Stimulated activated effector memory CD8-positive, alpha-beta T cell treated with anti-CD3 and anti-CD28 coated beads, Interleukin-12 subunit alpha, Interleukin-12 subunit beta, amount 100 ng/mL, for 72 hours (primary cell): Measurements from ENCODE around the gene OLIG3.

Source experiments
- ATAC-seq: fragments of 150-1000 bp; cut with Tn5 transposase; 2 replicates; pipeline ENCODE4 v1.10.0; 2021
- DNase-seq, 2 donors: peaks; one replicate each; pipeline ENCODE4 v3.0.0; 2021 to 2022; ENCODE audit warnings: low spot score in 2 of 2
- H3K27ac Mint-ChIP-seq: one replicate; pipeline ENCODE4 v1.8.0; 2022; ENCODE audit warnings: mild to moderate bottlenecking, mixed read lengths
- H3K36me3 Mint-ChIP-seq: one replicate; pipeline ENCODE4 v1.8.0; 2022; ENCODE audit warnings: mild to moderate bottlenecking, mixed read lengths
- H3K4me1 Mint-ChIP-seq: one replicate; pipeline ENCODE4 v1.8.0; 2022; ENCODE audit warnings: mixed read lengths
- H3K4me3 Mint-ChIP-seq: one replicate; pipeline ENCODE4 v1.8.0; 2022; ENCODE audit warnings: mild to moderate bottlenecking, mixed read lengths
- H3K9me3 Mint-ChIP-seq: one replicate; pipeline ENCODE4 v1.8.0; 2022; ENCODE audit warnings: mixed read lengths

OLIG3 gene

DNA sequence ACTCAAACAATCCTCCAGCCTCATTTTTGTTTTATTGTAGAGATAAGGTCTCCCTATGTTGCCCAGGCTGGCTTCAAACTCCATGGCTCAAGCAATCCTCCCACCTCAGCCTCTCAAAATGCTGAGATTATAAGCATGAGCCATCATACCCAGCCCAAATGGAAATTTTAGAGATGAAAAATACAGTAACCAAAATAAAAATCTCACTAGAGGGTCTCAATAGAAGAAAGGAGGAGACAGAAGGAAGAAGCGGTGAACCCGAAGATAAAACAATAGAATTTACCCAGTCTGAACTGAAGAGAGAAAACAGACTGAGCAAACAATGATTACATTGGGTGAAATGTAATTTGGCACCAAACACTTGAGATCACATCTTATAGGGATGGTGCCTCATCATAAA, 16.7 kb upstream of the OLIG3 start:
- DNase-seq: no peak
- H3K4me3 Mint-ChIP-seq: no peak overlapping the region
- no peak for ATAC-seq

DNA sequence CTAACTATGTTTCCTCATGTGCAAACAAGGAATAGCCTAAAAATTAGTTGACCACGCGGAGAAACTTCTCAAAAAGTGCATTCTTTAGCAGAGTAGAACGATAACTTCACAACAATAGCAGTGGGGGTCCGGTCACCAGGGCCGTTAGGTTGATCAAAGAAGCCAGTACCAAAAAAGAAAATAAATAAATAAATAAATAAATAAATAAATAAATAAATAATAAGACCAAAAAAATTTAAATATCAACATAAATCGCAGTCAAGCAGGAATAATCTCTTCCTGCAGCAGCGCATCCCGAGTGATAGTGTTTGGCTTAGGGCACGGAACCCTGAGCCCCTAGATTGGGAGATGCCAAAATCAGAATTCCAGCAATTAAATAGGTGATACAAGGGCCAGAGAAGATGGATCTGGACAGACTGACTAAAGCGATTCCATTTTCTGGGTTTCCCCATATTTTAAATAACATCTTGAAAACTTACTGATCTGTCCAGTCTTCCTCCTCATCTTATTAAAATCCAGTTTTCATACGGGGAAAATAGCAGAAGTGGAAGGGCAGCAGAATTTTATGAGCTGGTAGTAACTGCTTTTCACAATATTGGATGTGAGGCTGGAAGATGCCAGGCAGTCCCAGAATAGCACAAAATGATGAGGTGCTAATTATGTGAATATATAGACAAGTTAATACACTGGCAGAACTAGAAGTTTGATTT, 4.4 kb upstream of the OLIG3 start:
- H3K4me1 Mint-ChIP-seq: peaks cover 43% of the 10 kb centered on the region
- peak overlapping the region; percentile 77 for H3K4me3 Mint-ChIP-seq
- H3K9me3 Mint-ChIP-seq: no peaks in the 10 kb centered on the region
- H3K27ac Mint-ChIP-seq: no peak overlapping the region
- ATAC-seq (no peak), DNase-seq (peak in 1 of 2 donors; percentile 22)
- no peaks in the 10 kb centered on the region for H3K36me3 Mint-ChIP-seq

More for the DNA sequence above, 16.7 kb upstream of the OLIG3 start:
- Mint-ChIP-seq H3K27ac (no peak overlapping the region), H3K36me3 (no peaks in the 10 kb centered on the region), H3K4me1 (no peaks in the 10 kb centered on the region), H3K9me3 (peaks cover 6% of the 10 kb centered on the region)

DNA sequence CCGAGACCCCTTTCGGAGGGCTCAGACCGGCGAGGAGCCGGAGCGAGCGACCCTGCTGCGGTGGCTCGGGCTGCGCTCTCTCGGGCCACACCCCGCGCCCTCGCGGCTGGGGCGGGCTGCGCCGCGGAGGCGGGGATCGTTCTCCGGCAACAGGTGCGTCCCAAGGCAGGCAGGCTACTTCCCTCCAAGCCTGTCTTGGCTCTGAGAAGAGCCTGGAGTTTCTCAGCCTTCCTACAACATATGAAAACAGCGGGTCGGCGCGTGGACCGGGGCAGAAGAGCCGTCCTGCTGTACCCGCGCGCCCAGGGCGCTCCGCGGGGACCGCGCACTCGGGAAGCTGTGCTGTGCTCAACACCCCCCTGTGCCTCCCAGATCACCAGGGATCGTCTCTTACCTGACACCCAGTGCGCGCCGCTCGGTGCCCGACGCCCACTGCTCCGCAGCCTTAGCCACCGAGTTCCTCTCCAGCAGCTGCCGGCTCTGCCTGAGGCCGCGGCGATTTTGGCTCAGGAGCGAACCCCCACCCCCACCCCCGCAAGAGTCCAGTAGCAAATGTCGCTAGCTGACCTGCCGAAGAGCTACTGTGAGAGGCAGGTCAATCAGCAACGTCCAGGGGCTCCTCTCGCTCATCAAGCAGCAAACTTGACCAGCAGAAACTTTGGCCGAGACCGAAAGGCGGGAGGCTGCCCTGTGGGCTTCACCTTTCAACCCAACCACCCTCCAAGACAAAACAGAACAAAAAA, 3.7 kb upstream of the OLIG3 start:
- Mint-ChIP-seq H3K36me3 (peaks cover under 1% of the 10 kb centered on the region), H3K4me3 (peak overlapping the region; percentile 77), H3K27ac (no peak overlapping the region), H3K9me3 (no peaks in the 10 kb centered on the region), H3K4me1 (peaks cover 50% of the 10 kb centered on the region)
- no peak for DNase-seq
- peak; percentile 38 for ATAC-seq

DNA sequence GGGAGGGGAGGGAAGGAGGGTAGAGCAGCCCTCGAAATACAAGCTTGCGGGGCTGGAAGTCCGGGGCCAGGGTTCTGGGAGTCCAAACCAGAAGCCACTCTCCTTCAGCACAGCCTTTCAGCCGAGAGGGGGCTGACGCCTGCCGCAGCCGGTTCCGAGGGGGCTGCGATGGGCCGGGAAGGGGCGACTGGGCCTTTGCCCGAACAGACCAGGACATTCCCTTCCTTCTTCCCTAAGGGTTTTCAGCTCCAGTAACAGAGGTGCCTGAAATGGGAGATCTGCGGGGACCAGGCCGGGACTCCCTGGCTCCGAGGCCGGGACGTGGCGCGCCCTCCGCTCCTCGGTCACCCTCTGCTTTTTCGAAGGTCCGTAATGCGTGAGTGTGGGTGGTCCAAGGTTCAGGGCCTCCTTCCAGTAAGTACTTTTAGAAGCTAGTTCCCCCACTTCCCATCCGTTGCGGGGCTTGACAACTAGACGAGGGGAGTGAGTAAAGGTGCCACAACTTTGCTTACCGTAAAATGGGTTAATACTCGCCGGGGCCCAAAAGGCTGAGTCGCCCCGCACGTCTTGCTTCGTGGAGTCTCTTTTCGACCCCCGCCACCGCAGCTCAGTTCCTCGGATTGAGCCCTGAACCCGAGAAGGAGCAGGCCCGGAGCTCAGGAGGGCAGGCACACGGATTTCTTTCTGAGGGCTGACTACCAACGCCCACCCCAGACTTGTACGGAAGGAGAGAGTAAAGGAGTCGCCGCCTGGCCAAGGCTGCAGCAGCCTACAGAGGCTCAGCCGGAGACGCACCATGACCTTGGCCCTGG, 2.9 kb upstream of the OLIG3 start:
- no peak overlapping the region for H3K27ac Mint-ChIP-seq
- peaks cover 58% of the 10 kb centered on the region for H3K4me1 Mint-ChIP-seq
- DNase-seq: peak in 1 of 2 donors; percentile 63
- peak overlapping the region; percentile 77 for H3K4me3 Mint-ChIP-seq
- ATAC-seq: peak; percentile 50
- H3K9me3 Mint-ChIP-seq: no peaks in the 10 kb centered on the region
- peaks cover 7% of the 10 kb centered on the region for H3K36me3 Mint-ChIP-seq

DNA sequence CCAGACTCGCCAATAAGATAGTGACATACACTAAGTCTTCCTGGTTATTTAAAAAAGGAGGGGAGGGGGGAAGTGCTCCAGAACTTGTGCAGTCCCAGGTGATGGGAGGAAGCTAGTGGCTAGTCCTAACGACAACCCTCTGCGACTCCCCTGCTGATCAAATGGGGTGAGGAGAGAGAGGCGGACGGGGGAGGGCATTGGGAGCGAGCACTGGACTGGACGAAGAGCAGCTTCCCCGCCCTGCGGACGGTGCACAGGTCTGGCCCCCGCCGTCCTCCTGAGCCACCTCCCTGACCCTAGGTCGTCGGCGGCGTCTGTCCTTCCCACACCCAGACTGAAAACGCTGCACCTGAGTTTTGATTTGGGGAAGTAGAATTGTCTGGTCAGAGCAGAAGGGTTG, 2.2 kb upstream of the OLIG3 start:
- no peaks in the 10 kb centered on the region for H3K9me3 Mint-ChIP-seq
- peak overlapping the region; percentile 77 for H3K4me3 Mint-ChIP-seq
- H3K36me3 Mint-ChIP-seq: peaks cover 7% of the 10 kb centered on the region
- H3K4me1 Mint-ChIP-seq: peaks cover 60% of the 10 kb centered on the region
- H3K27ac Mint-ChIP-seq: no peak overlapping the region
- DNase-seq (peak in 1 of 2 donors; percentile 52), ATAC-seq (no peak)

DNA sequence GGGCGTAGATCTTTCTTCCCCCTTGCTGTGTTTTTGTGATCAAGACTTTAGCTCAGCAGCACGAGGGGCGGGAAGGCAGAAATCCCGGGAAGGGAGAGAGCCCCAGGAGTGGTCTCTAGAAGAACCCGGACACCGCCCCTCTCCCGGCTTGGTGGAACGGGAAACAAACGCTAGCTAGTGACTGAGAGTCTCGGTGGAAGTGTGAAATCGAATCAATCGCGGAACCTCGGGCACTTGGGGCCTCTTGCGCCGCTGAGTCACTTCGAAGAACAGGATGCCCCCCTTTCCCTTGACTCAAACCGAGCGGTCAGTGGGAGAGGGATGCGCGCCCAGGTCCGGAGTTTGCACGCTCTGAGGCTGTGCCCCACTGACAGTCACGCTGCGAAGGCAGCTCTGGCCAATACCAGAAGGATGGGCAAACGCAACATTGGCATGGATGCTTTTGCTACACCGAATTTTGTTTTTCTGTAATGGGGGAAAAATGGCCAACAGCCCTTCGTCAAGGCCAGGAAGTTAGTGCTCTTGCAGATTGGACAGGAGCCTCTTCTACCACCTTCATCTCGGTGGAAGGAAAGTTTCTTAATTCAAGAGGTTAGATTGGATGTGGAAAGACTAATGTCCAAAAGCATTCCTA, 1.6 kb upstream of the OLIG3 start:
- ATAC-seq (peak; percentile 12), DNase-seq (peak in 1 of 2 donors; percentile 65)
- Mint-ChIP-seq H3K9me3 (no peaks in the 10 kb centered on the region), H3K27ac (no peak overlapping the region), H3K4me1 (peaks cover 60% of the 10 kb centered on the region), H3K4me3 (peak overlapping the region; percentile 77), H3K36me3 (peaks cover 7% of the 10 kb centered on the region)

DNA sequence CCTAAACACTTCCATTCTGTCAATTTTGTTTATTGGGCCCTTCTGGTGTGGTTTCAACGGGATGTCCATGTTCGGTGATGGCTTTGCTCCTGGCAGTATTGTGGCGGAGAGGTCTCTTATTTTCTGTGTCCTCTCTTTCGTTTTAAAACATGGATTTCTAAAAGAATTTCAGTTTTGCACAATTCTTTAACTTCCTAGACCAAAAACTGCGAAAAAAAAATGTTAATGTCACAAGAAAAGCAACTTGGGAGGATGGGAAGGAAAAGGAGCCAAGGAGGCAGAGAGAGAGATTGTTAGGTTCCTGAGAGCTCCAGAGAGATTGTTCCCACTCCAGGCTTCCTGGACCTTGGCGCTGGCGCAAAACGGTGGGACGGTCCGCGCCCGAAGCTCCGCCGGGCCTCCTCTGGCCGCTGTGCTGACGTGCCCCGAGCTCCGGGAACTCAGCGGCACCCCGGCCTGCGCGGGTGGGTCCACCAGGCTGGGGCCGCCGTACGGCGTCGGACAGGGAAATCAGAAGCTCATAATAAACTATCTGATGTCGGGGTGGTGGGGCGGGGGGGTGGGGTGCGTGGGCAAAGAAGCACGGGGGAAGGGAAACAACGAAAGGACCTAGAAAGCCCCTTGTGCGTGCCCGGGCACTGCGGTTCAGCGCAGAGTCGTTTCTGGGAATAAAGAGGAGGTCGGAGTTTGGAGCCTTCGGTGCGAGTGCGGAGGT, 951 bp upstream of the OLIG3 start:
- peak in 1 of 2 donors; percentile 51 for DNase-seq
- Mint-ChIP-seq H3K4me1 (peaks cover 60% of the 10 kb centered on the region), H3K36me3 (peaks cover 7% of the 10 kb centered on the region), H3K9me3 (no peaks in the 10 kb centered on the region), H3K27ac (peak overlapping the region; percentile 45), H3K4me3 (peak overlapping the region; percentile 77)
- no peak for ATAC-seq

DNA sequence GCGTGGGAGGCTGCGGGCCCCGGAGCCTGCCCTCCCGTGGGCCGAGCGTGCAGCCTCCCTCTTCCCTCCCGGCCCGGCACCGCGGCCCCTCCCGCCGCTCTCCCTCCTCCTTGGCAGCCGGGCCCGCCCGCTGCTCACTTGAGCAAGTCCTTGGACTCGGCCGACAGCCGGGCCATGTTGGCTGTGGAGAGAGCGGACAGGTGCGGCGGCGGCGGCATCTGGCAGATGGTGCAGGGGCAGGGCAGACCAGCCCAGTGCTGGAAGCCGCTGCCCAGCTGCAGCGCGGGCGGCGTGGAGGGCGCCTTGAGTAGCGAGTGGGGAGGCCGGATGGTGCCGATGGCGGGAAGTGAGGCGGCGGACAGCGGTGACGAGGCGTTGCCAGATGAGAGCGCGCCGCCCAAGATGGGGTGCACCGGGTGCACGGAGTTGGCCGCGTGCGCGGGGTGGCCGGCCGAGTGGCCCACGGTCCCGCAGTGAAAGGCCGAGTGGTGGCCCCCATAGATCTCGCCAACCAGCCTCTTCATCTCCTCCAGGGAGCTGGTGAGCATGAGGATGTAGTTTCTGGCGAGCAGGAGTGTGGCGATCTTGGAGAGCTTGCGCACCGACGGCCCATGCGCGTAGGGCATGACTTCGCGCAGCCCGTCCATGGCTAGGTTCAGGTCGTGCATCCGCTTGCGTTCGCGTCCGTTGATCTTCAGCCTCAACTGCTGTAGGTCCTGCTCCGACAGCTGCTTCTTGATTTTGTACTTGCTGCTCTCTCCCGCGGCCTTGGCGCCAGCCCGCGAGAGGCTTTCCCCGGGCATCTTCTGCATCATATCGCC, 766 bp downstream of the OLIG3 start:
- peak overlapping the region; percentile 77 for H3K4me3 Mint-ChIP-seq
- peak; percentile 66 for ATAC-seq
- H3K27ac Mint-ChIP-seq: peak overlapping the region; percentile 45
- peak in 1 of 2 donors; percentile 67 for DNase-seq
- H3K36me3 Mint-ChIP-seq: peaks cover 7% of the 10 kb centered on the region
- H3K4me1 Mint-ChIP-seq: peaks cover 68% of the 10 kb centered on the region
- H3K9me3 Mint-ChIP-seq: no peaks in the 10 kb centered on the region

DNA sequence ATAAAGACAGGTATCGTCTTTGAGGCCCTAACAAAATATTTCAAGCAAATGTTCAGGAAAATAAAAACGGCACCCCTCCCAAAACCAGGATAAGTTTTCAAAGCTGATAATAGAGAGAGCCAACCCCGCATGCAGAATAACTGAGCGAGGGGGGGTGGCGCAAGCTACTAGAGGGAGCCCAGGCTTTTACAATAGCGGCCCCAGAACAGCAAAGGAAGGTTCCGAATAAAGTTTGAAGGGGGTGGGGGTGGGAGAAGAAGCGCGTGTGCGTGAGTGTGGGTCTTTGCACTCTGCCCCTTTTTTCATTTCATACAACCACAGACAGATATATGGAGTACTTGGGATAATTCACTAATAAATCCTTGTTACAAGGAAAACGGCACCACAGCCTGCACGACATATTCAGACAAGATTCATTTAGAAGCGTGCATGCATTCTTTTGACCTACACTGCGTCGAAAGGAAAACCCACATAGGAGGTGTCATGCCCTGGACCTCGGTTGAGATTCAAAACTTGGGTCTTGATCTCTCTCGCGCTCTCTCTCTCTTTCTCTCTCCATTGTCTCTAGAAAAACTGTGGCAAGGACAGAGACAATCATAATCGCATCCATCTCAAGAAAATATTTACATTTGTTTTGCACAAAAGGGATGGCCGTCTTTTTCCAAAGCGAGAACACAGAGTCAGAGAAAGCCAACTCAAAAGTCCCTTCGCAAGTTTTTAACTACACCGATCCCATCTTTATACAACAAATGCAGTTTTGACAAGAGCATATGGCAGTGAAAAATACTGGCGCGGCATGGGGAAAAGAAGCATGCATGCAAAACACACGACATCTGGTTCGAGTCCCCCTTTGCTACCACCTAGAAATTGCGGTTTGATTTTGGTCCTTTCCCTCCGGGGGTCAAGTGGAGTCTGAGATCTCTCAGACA, 1.6 kb downstream of the OLIG3 start:
- ATAC-seq (no peak), DNase-seq (peak in 1 of 2 donors; percentile 17)
- Mint-ChIP-seq H3K36me3 (peaks cover 7% of the 10 kb centered on the region), H3K4me1 (peaks cover 62% of the 10 kb centered on the region), H3K27ac (peak overlapping the region; percentile 34), H3K9me3 (no peaks in the 10 kb centered on the region), H3K4me3 (peak overlapping the region; percentile 77)

DNA sequence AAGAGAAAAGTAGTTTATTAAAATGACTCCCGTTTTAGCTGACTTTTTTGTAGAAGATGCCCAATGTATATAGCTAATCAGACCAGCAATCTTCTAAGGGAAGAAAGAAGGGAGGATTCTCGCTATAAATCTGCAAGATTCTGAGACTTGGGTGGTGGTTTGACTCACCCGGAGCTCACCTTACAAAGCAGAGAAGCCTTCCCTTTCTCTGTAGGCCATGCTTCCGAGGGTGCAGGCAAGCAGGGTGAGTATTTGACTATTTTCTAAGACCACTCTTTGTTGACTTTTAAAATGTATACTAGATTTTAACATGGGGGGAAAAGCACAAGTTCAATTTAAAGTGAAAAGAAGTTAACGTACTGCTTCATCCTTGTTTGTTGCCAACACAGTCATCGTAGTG, 2.7 kb downstream of the OLIG3 start:
- H3K9me3 Mint-ChIP-seq: no peaks in the 10 kb centered on the region

DNA sequence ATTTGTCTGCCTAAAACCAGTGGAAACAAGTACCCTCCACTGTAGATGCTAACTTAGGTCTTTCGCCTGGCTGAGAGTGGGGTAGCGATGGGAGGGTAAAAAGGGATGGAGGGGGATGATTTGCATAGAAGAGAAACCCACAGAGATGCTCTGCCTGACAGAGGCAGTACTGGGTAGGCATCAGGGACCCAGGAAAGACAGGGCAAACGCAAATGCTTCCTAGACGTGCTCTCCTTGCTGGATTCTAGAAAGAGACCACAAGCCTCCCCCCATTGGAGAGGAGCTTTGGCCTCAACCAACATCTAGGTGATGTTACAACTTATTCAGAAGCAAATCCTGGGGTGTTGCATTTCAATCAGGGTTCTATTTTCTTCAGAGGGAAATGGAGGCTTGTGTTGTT, 3.2 kb downstream of the OLIG3 start:
- Mint-ChIP-seq H3K4me1 (peaks cover 55% of the 10 kb centered on the region), H3K4me3 (no peak overlapping the region), H3K9me3 (no peaks in the 10 kb centered on the region), H3K27ac (no peak overlapping the region), H3K36me3 (peaks cover 7% of the 10 kb centered on the region)
- ATAC-seq: no peak
- DNase-seq: peak in 1 of 2 donors; percentile 44

More for the DNA sequence above, 2.7 kb downstream of the OLIG3 start:
- Mint-ChIP-seq H3K4me3 (peak overlapping the region; percentile 77), H3K36me3 (peaks cover 7% of the 10 kb centered on the region), H3K27ac (no peak overlapping the region), H3K4me1 (peaks cover 60% of the 10 kb centered on the region)
- DNase-seq (peak in 1 of 2 donors; percentile 40), ATAC-seq (no peak)

DNA sequence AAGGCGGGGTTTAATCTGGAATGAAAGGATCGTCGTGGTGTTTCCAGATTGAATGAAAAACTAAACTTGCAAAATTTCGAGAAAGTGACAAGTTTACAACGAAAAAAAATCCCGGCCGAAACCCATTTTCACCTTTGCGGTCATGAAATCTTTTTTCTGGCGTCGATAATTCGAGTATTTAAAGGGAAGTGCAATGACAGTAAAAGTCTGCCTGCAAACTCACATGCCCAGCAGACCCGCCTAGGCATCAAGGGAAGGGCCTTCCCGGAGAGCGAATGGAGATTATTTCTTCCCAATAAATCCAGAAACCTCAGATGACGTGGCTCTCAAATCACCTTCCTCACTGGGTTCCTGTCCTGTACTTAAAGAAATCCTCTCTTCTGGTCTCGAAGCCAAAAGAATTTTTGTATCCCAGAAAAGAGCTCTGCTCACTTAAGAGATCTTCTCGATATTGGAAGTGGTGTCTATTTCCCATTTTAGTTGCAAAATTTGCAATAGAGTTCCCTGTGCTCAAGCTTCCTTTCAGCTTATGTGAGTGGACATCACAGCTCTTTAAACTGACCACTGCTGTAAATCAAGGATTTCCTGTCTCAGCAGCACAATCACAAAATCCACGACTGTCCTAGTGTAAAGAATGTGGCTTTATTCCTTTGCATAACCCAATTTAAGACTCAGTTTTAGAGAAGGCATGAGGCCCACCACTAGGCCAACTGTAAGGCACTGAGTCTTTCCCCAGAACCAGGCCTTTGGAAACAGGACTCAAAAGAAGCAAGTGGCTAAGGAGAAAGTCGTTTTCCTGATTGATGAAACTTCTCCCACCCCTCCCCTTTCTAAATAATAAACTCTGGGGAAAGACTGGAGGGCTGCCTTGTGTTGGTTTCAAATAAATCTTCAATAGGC, 3.9 kb downstream of the OLIG3 start:
- ATAC-seq (no peak), DNase-seq (peak in 1 of 2 donors; percentile 38)
- Mint-ChIP-seq H3K27ac (no peak overlapping the region), H3K36me3 (peaks cover 7% of the 10 kb centered on the region), H3K9me3 (no peaks in the 10 kb centered on the region), H3K4me3 (no peak overlapping the region), H3K4me1 (peaks cover 48% of the 10 kb centered on the region)
